ENCODE results near the gene TAGLN. TPM values are rescaled to one million over a fixed set of nuclear protein-coding genes. Genes with fewer than 3 reads are reported as not detected.

The TAGLN gene
- total and polyA plus RNA-seq, 9 of the 15 experiments (the other 6 are each of a cell fraction or from before 2014, with no cell fraction given) = 0.21 to 4.9 (median 1.1) TPM

GRCh38 chr11:117256573-117256972, 57.4 kb downstream of the TAGLN start:
- ChIA-PET POLR2A (interaction anchor here (0.6 kb wide), 1 partner anchor 32 kb away, joined by 3 read pairs; no protein-coding TSS in a partner anchor), CTCF (ENCODE audit: low intra/inter-chr PET ratio) (no interaction called here)

More at GRCh38 chr11:117256573-117256972, 57.4 kb downstream of the TAGLN start:
- TF ChIP-seq TAL1 (IDR thresholded peaks at IDR 0.05) = no peak
- no peak for TF ChIP-seq CGGBP1 (CRISPR knock-in tag; IDR thresholded peaks at IDR 0.05)
- no peak for TF ChIP-seq MYBL2 (IDR thresholded peaks at IDR 0.05; ENCODE audit: low read depth)
- TF ChIP-seq MYBL2 (CRISPR knock-in tag; IDR thresholded peaks at IDR 0.05; ENCODE audit: borderline replicate concordance) = no peak
- TF ChIP-seq IRF2 (CRISPR knock-in tag; IDR thresholded peaks at IDR 0.05) = no peak
- no peak for TF ChIP-seq ATF7 (IDR thresholded peaks at IDR 0.05)
- TF ChIP-seq NFRKB (IDR thresholded peaks at IDR 0.05; ENCODE audit: low read depth) = no peak
- TF ChIP-seq CBX8 (IDR thresholded peaks at IDR 0.05; ENCODE audit: borderline replicate concordance, extremely low read depth, low read depth, low read length, poor library complexity, severe bottlenecking) = no peak
- TF ChIP-seq ZNF655 (CRISPR knock-in tag; IDR thresholded peaks at IDR 0.05) = no peak
- TF ChIP-seq GABPA (tag; conservative IDR thresholded peaks at IDR 0.05; ENCODE audit: low read depth) = no peak
- TF ChIP-seq RBM25 (IDR thresholded peaks at IDR 0.05; ENCODE audit: low read depth, low read length, severe bottlenecking) = no peak
- TF ChIP-seq EHMT2 (IDR thresholded peaks at IDR 0.05) = no peak
- TF ChIP-seq MIER1 (IDR thresholded peaks at IDR 0.05; ENCODE audit: low read depth) = no peak
- TF ChIP-seq CREBBP (IDR thresholded peaks at IDR 0.05; ENCODE audit: low read depth, low read length) = no peak
- no peak for TF ChIP-seq ZNF583 (CRISPR knock-in tag; IDR thresholded peaks at IDR 0.05)
- Histone ChIP-seq H3K27ac (ENCODE audit: extremely low read depth, low read depth, low read length) (no peak overlapping the region), H3K4me3 (no peak overlapping the region), H3K9me3 (replicated peaks; ENCODE audit: control insufficient read depth, insufficient read depth, low read depth, low read length) (no peaks in the 10 kb centered on the region), H3K36me3 (ENCODE audit: control insufficient read depth, insufficient read depth, low read length) (peaks cover 17% of the 10 kb centered on the region; the same call in 2 of the 3 replicates), H3K27me3 (ENCODE audit: control insufficient read depth in 2 of 2, insufficient read depth in 2 of 2, low read length in 2 of 2) (no peaks in the 10 kb centered on the region), H4K20me1 (replicated peaks; ENCODE audit: control insufficient read depth, insufficient read depth, low read length) (no peaks in the 10 kb centered on the region), H3K4me1 (replicated peaks in 1 of 2; ENCODE audit: control insufficient read depth in 2 of 2, insufficient read depth in 2 of 2, low read length in 2 of 2) (no peaks in the 10 kb centered on the region), H3K79me2 (ENCODE audit: control insufficient read depth, insufficient read depth, low read length) (no peaks in the 10 kb centered on the region; the same call in 2 of the 3 replicates), H3K9me1 (ENCODE audit: control insufficient read depth, insufficient read depth, low read length) (no peaks in the 10 kb centered on the region), H2AFZ (ENCODE audit: low read depth, low read length) (no peak overlapping the region), H3K9ac (ENCODE audit: insufficient read depth in 1 of 2, low read depth in 2 of 2, low read length in 2 of 2) (no peak overlapping the region), H3K4me2 (ENCODE audit: insufficient read depth, low read length) (no peak overlapping the region)
- 54% methylated on average over 2 of the region's 2 CpGs for WGBS (ENCODE audit: insufficient coverage, low coverage, missing lambda C conversion rate)
- no peak for DNase-seq (ENCODE audit: extremely low read depth in 1 of 4, low spot score in 3 of 4)
- no peak for FAIRE-seq
- intact Hi-C loops (cut with micrococcal nuclease) = no loop called here
- ATAC-seq = no peak
- BruUV-seq (replicated peaks) = no TSS peak
- in situ Hi-C loops (cut with MboI) = no loop called here

Other genes with a start within 250 kb of the TAGLN start
Only the 7 nearest of the 8 such genes appear.
- 8.4 and 9.5 TPM in 2 replicates for gene SIK3, start 100.9 kb upstream of the TAGLN start, total RNA-seq (2014; rRNA removed)
- gene SIK3, start 100.9 kb upstream of the TAGLN start, total RNA-seq (2014; rRNA removed; fragmentation: Illumina TruSeq; extraction: Trizol) = 10.7 and 10.8 TPM in 2 replicates
- 7.6 and 8.5 TPM in 2 replicates for gene SIK3, start 100.9 kb upstream of the TAGLN start, total RNA-seq (2015; rRNA removed; fragmentation: Illumina TruSeq; extraction: Trizol)
- 16.7 and 21.6 TPM in 2 replicates for gene SIK3, start 100.9 kb upstream of the TAGLN start, total RNA-seq (2021)
- gene SIK3, start 100.9 kb upstream of the TAGLN start, polyA plus RNA-seq (2011; rRNA removed) = 6.1 and 7.3 TPM in 2 replicates
- 12.2 and 14.0 TPM in 2 replicates for gene SIK3, start 100.9 kb upstream of the TAGLN start, polyA plus RNA-seq (2014; fragmentation: Illumina TruSeq; extraction: Trizol)
- gene SIK3, start 100.9 kb upstream of the TAGLN start, polyA plus RNA-seq (2014; fragmentation: Nextera tagmentation; extraction: Ambion mirVana) = 1 to 10 TPM; 1.6 to 1.8 TPM
- 8.0 and 8.9 TPM in 2 replicates for gene SIK3, start 100.9 kb upstream of the TAGLN start, polyA plus RNA-seq (2014; rRNA removed)
- 61.0 and 64.9 TPM in 2 replicates for gene PAFAH1B2, start 55.1 kb upstream of the TAGLN start, total RNA-seq (2014; rRNA removed)
- gene PAFAH1B2, start 55.1 kb upstream of the TAGLN start, total RNA-seq (2014; rRNA removed; fragmentation: Illumina TruSeq; extraction: Trizol) = 94.7 and 109 TPM in 2 replicates
- 70.4 and 74.2 TPM in 2 replicates for gene PAFAH1B2, start 55.1 kb upstream of the TAGLN start, total RNA-seq (2015; rRNA removed; fragmentation: Illumina TruSeq; extraction: Trizol)
- 82.3 and 90.2 TPM in 2 replicates for gene PAFAH1B2, start 55.1 kb upstream of the TAGLN start, total RNA-seq (2021)
- 43.3 and 55.3 TPM in 2 replicates for gene PAFAH1B2, start 55.1 kb upstream of the TAGLN start, polyA plus RNA-seq (2011; rRNA removed)
- gene PAFAH1B2, start 55.1 kb upstream of the TAGLN start, polyA plus RNA-seq (2014; fragmentation: Illumina TruSeq; extraction: Trizol) = 38.0 and 39.3 TPM in 2 replicates
- gene PAFAH1B2, start 55.1 kb upstream of the TAGLN start, polyA plus RNA-seq (2014; fragmentation: Nextera tagmentation; extraction: Ambion mirVana) = 10 to 100 TPM; 27.8 to 81.6 TPM
- gene PAFAH1B2, start 55.1 kb upstream of the TAGLN start, polyA plus RNA-seq (2014; rRNA removed) = 34.5 and 36.4 TPM in 2 replicates
- gene SIDT2, start 20.6 kb upstream of the TAGLN start, total RNA-seq (2014; rRNA removed) = 5.9 and 7.1 TPM in 2 replicates
- 4.4 and 6.5 TPM in 2 replicates for gene SIDT2, start 20.6 kb upstream of the TAGLN start, total RNA-seq (2014; rRNA removed; fragmentation: Illumina TruSeq; extraction: Trizol)
- 6.1 and 7.0 TPM in 2 replicates for gene SIDT2, start 20.6 kb upstream of the TAGLN start, total RNA-seq (2015; rRNA removed; fragmentation: Illumina TruSeq; extraction: Trizol)
- gene SIDT2, start 20.6 kb upstream of the TAGLN start, total RNA-seq (2021) = 17.7 and 20.2 TPM in 2 replicates
- 11.5 and 21.7 TPM in 2 replicates for gene SIDT2, start 20.6 kb upstream of the TAGLN start, polyA plus RNA-seq (2011; rRNA removed)
- gene SIDT2, start 20.6 kb upstream of the TAGLN start, polyA plus RNA-seq (2014; fragmentation: Illumina TruSeq; extraction: Trizol) = 14.4 and 15.6 TPM in 2 replicates
- gene SIDT2, start 20.6 kb upstream of the TAGLN start, polyA plus RNA-seq (2014; fragmentation: Nextera tagmentation; extraction: Ambion mirVana) = 1 to 10 TPM; 2.4 to 3.6 TPM
- gene SIDT2, start 20.6 kb upstream of the TAGLN start, polyA plus RNA-seq (2014; rRNA removed) = 14.1 and 22.2 TPM in 2 replicates
- gene PCSK7, start 32.7 kb downstream of the TAGLN start, total RNA-seq (2014; rRNA removed) = 15.2 and 20.8 TPM in 2 replicates
- 15.2 and 15.6 TPM in 2 replicates for gene PCSK7, start 32.7 kb downstream of the TAGLN start, total RNA-seq (2014; rRNA removed; fragmentation: Illumina TruSeq; extraction: Trizol)
- gene PCSK7, start 32.7 kb downstream of the TAGLN start, total RNA-seq (2015; rRNA removed; fragmentation: Illumina TruSeq; extraction: Trizol) = 16.7 and 18.2 TPM in 2 replicates
- gene PCSK7, start 32.7 kb downstream of the TAGLN start, total RNA-seq (2021) = 29.2 and 30.4 TPM in 2 replicates
- gene PCSK7, start 32.7 kb downstream of the TAGLN start, polyA plus RNA-seq (2011; rRNA removed) = 14.9 and 15.6 TPM in 2 replicates
- 19.9 and 22.1 TPM in 2 replicates for gene PCSK7, start 32.7 kb downstream of the TAGLN start, polyA plus RNA-seq (2014; fragmentation: Illumina TruSeq; extraction: Trizol)
- gene PCSK7, start 32.7 kb downstream of the TAGLN start, polyA plus RNA-seq (2014; fragmentation: Nextera tagmentation; extraction: Ambion mirVana) = 1 to 10 TPM; 3.1 to 3.9 TPM
- gene PCSK7, start 32.7 kb downstream of the TAGLN start, polyA plus RNA-seq (2014; rRNA removed) = 25.3 and 27.7 TPM in 2 replicates
- 6.6 and 10.1 TPM in 2 replicates for gene RNF214, start 33.3 kb downstream of the TAGLN start, total RNA-seq (2014; rRNA removed)
- gene RNF214, start 33.3 kb downstream of the TAGLN start, total RNA-seq (2014; rRNA removed; fragmentation: Illumina TruSeq; extraction: Trizol) = 11.9 and 13.5 TPM in 2 replicates
- 9.5 and 10.2 TPM in 2 replicates for gene RNF214, start 33.3 kb downstream of the TAGLN start, total RNA-seq (2015; rRNA removed; fragmentation: Illumina TruSeq; extraction: Trizol)
- 22.3 and 24.8 TPM in 2 replicates for gene RNF214, start 33.3 kb downstream of the TAGLN start, total RNA-seq (2021)
- gene RNF214, start 33.3 kb downstream of the TAGLN start, polyA plus RNA-seq (2011; rRNA removed) = 12.6 and 18.0 TPM in 2 replicates
- 20.2 and 22.7 TPM in 2 replicates for gene RNF214, start 33.3 kb downstream of the TAGLN start, polyA plus RNA-seq (2014; fragmentation: Illumina TruSeq; extraction: Trizol)
- 1 to 10 TPM; 6.6 to 7.4 TPM for gene RNF214, start 33.3 kb downstream of the TAGLN start, polyA plus RNA-seq (2014; fragmentation: Nextera tagmentation; extraction: Ambion mirVana)
- gene RNF214, start 33.3 kb downstream of the TAGLN start, polyA plus RNA-seq (2014; rRNA removed) = 11.6 and 12.1 TPM in 2 replicates
- 3.1 and 3.8 TPM in 2 replicates for gene BACE1-AS, start 92.0 kb downstream of the TAGLN start, total RNA-seq (2014; rRNA removed)
- gene BACE1-AS, start 92.0 kb downstream of the TAGLN start, total RNA-seq (2014; rRNA removed; fragmentation: Illumina TruSeq; extraction: Trizol) = 2.9 and 3.9 TPM in 2 replicates
- 3.0 TPM in 2 replicates for gene BACE1-AS, start 92.0 kb downstream of the TAGLN start, total RNA-seq (2015; rRNA removed; fragmentation: Illumina TruSeq; extraction: Trizol)
- 4.7 and 5.9 TPM in 2 replicates for gene BACE1-AS, start 92.0 kb downstream of the TAGLN start, total RNA-seq (2021)
- gene BACE1-AS, start 92.0 kb downstream of the TAGLN start, polyA plus RNA-seq (2011; rRNA removed) = 3.7 and 5.3 TPM in 2 replicates
- 4.5 and 4.8 TPM in 2 replicates for gene BACE1-AS, start 92.0 kb downstream of the TAGLN start, polyA plus RNA-seq (2014; fragmentation: Illumina TruSeq; extraction: Trizol)
- gene BACE1-AS, start 92.0 kb downstream of the TAGLN start, polyA plus RNA-seq (2014; fragmentation: Nextera tagmentation; extraction: Ambion mirVana) = 1 to 10 TPM; 3.2 to 8.2 TPM
- 2.2 and 3.8 TPM in 2 replicates for gene BACE1-AS, start 92.0 kb downstream of the TAGLN start, polyA plus RNA-seq (2014; rRNA removed)
- not detected in 2 replicates for gene BACE1, start 116.9 kb downstream of the TAGLN start, total RNA-seq (2014; rRNA removed)
- not detected in 2 replicates for gene BACE1, start 116.9 kb downstream of the TAGLN start, total RNA-seq (2014; rRNA removed; fragmentation: Illumina TruSeq; extraction: Trizol)
- not detected in 2 replicates for gene BACE1, start 116.9 kb downstream of the TAGLN start, total RNA-seq (2015; rRNA removed; fragmentation: Illumina TruSeq; extraction: Trizol)
- gene BACE1, start 116.9 kb downstream of the TAGLN start, total RNA-seq (2021) = 0.18 and 0.29 TPM in 2 replicates
- 0.01 and 0.09 TPM in 2 replicates for gene BACE1, start 116.9 kb downstream of the TAGLN start, polyA plus RNA-seq (2011; rRNA removed)
- not detected in 2 replicates for gene BACE1, start 116.9 kb downstream of the TAGLN start, polyA plus RNA-seq (2014; fragmentation: Illumina TruSeq; extraction: Trizol)
- gene BACE1, start 116.9 kb downstream of the TAGLN start, polyA plus RNA-seq (2014; fragmentation: Nextera tagmentation; extraction: Ambion mirVana) = under 1 TPM; 0.14 to 0.25 TPM
- gene BACE1, start 116.9 kb downstream of the TAGLN start, polyA plus RNA-seq (2014; rRNA removed) = not detected in 2 replicates

All from K562 (cell line).